Hematopoietic multipotent progenitor cell treated with erythropoietin and hydrocortisone succinate and interleukin-3 and kit ligand, for 17 days (in vitro differentiated cells): Measurements from ENCODE around the gene PTPN21.

ENCODE experiments used
- DNase-seq: peaks from one replicate; pipeline ENCODE4 v3.0.0-alpha.2; 2015; ENCODE audit warnings: low spot score

The PTPN21 gene

GRCh38 chr14:88504602-88505001, 50.2 kb downstream of the PTPN21 start:
- no peak for DNase-seq

DNA sequence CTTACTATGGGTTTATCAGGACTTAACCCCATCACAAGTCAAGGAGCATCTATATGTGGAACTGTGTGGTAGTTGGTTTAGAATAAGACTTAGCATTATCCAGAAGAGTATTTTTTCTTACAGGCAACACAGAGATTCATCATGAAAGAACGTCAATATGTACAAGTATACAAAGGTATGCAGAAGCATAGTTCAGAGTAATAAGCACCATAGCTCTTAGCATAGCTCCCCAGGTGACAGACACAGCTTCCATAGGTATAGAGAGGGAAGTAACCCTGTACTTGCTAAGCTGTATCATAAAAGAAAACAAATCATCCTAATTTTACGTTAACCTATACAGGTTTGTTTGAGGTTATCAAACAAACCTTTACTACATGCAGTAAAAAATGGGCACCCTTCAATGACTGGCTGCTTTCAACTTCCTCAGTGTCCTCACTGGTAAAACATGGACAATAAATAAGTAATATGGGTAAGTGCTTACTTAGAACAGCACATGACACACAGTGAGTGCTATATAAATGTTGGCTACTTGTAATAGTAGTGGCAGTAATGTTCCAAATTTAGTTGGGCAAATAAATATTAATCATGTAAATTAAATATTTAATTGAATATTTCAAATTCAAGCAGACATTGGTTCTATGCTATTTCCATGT, 50.9 kb downstream of the PTPN21 start:
- no peak for DNase-seq

DNA sequence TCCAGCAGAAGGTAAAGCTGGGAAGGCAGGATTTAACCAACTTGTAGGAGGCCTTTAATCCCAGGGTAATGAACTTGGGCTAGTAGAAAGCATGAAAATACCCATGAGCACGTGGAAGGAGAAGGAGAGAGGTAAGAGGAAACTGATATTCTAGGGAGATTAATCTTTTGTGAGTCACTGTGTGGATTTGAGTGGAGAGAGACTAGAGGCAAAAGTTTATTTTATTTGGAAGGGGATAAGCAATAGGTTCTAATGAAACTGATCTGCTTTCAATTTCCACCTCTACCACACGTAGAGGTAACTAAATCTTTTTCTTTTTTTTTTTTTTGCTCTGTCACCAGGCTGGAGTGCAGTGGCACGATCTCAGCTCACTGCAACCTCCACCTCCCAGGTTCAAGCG, 52.1 kb downstream of the PTPN21 start:
- DNase-seq: no peak

DNA sequence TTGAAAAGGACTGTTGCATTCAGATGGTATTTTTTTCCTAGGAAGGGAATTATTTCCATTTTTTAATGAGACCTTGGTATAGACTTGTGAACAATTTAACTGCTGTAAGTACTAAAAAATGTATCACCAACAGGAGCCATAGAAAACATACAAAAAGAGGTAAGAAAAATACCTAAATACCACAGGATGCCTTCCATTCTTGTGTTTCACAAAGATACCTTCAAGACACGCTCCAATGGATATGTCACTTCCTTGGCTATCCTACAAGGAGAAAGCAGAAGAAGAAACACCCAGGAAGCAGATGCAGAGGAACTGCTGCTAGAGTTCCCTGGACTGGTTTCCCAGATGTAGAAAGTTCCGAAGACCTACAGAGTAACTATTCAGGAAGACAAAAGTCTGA, 54.2 kb downstream of the PTPN21 start:
- DNase-seq: no peak

- no peak for DNase-seq
Measured at GRCh38 chr14:88499225-88499624, 55.6 kb downstream of the PTPN21 start.

- DNase-seq: no peak
Measured at GRCh38 chr14:88496414-88496813, 58.4 kb downstream of the PTPN21 start.

DNA sequence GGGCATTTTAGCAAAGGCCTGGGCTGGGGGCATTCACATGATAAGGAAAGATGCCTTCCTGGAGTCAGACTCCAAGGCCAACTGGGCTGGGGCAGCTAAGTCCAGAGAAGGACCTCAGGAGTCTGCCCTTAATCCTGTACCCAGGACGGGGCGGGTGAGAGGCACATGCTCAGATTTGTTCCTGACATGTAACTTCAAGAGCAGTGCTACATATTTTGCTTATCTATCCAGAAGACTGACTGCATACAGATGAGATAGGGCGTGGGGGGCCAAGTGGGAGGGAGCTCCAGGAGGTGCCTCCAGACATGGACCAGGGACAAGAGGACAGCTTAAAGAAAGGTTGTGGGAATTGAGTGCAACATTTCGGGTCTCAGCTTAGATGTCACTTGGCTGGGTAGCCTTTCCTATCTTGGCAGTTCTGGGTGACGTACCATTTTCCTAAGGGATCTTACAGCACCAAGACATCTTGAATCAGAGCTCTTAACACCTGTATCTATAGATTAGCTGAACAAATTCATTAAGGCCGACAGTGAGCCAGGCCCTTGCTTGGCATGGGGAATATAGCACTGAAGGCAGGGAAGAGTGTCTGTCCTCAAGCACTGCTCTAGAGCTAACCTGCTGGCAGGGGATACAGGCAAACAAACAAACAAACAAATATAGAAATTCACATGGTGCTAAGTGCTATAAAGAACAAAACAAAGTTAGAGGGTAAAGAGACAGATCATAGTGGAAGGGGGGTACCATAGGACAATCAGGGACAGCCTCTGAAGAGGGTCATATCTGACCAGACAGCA, 61.2 kb downstream of the PTPN21 start:
- DNase-seq: no peak

GRCh38 chr14:88492272-88493089, 62.3 kb downstream of the PTPN21 start:
- peak; percentile 54 for DNase-seq

GRCh38 chr14:88490168-88490567, 64.6 kb downstream of the PTPN21 start:
- no peak for DNase-seq

DNA sequence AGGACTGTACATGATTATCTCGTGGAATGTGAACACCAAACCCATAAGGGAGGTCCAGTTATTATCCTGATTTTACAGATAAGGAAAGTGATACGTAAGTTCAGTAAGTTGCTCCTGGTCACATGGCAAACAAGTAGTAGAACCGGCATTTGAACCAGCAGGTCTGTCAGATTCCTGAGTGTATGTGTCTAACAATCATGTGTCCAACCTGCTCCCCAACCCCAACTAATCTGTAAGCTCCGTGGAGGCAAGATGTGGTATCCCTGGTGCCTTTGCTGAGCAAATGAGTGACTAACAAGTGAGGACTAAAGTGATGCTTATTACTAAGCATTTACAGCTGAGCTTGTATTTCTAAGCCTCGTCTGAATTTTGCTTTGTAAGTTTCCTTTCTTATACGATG, 65.9 kb downstream of the PTPN21 start:
- no peak for DNase-seq

GRCh38 chr14:88488081-88488480, 66.7 kb downstream of the PTPN21 start:
- no peak for DNase-seq

DNA sequence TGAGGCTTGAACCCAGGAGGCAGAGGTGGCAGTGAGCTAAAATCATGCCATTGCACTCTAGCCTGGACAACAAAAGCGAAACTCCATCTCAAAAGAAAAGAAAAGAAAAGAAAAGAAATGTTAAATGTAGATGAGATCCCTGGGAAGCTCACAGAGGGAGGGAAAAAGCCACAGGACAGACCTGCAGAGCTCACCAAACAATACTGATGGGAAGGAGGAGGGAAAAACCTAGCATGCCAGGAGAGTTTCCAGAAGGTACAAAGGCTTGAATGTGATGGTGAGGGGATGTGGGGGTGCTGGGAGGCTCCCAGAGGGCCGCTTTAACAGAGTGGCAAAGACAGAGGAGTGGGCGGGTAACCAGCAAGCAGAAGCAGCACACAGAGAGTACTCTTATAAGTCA, 72.3 kb downstream of the PTPN21 start:
- no peak for DNase-seq

DNA sequence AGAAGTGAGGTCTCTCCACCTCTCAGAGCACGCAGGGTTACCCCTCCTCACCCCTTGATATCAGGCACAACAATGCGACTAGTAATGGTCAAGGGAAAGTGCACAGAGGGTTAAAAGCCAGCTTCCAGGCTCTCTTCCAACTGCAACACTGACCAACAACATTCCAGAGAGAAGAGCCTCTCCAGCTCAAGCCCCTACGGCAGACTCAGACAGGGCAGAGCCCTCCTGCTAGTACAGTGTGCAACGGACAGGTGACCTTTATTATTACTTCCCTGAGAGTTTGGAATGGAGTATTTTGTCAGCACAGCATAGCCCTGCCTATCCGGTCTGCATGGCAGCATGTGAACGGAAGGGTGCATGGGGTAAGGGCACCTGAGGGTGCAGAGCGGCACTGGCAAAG, 73.0 kb downstream of the PTPN21 start:
- DNase-seq: no peak

GRCh38 chr14:88481059-88481458, 73.7 kb downstream of the PTPN21 start:
- no peak for DNase-seq

DNA sequence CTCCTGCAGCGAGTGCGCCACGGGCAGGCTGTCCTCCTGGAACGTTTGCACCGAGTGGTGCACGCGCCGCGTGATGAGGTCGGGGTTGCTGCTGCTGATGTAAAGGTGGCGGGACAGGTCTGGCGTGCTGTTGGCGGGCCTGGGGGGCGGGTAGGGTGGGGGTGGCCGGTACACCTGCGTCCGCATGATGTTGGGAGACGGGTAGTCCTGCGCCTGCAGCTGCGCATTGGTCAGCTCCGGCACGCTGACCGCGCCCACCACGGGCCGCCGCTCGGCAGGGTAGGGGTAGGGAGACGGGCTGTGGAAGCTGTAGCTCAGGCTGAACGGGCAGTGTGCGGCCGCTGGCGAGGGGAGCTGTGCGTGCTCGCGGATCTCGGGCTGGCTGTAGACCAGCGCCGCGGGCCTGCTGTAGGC, 75.2 kb downstream of the PTPN21 start:
- DNase-seq: no peak

DNA sequence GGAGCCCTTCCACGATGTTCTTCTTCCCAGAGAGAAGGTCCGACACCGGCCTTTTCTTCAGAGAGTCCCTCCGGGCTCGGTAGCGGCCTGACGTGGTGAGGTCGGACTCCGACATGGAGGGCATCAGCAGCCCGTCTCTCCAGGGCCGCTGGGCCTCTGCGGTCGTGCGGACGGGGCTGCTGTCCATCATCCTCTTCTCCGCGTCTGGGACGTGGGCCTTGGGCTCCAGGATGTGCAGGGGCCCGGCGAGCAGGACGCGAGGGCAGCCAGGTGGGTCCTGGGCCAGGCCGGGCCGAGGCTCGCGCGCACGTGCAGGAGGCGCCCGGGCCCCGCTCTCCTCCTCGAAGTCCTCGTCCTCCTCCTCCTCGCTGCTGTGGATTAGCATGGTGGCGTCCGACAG, 75.9 kb downstream of the PTPN21 start:
- no peak for DNase-seq

- DNase-seq: no peak
Measured at GRCh38 chr14:88477513-88478250, 77.1 kb downstream of the PTPN21 start.

- DNase-seq: no peak
Measured at GRCh38 chr14:88476825-88477224, 78.0 kb downstream of the PTPN21 start.

- DNase-seq: no peak
Measured at GRCh38 chr14:88476214-88476774, 78.5 kb downstream of the PTPN21 start.

DNA sequence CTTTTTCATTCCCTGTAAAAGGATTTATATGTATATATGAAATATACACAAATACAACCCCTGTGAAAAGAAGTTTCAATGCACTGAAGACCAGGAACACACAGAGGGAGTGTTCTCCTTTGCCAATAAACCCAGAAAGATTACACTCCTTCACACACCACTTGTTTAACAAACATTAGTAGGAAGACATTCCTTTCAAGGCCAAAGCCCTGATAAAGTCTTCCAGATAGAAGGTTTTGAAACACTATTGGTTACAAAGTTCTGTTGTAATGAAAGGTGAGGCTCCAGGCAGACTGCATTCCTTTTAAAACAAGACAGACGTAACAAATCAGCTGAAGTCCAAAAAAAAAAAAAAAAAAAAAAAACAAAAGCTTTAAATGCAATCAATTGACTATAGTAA, 81.0 kb downstream of the PTPN21 start:
- DNase-seq: no peak

GRCh38 chr14:88470542-88471440, 84.0 kb downstream of the PTPN21 start:
- DNase-seq: no peak
